GM12878 (cell line): ENCODE results near the gene HEBP2. TPM values are rescaled to one million over a fixed set of nuclear protein-coding genes. Genes with fewer than 3 reads are reported as not detected.

Experiments
- CTCF ChIP-seq, 3 experiments: IDR thresholded peaks in 2 of 3; conservative IDR thresholded peaks in 1 of 3; 2 replicates each; pipeline ENCODE4 v1.5.1; 2011; ENCODE audit warnings: low read depth in 3 of 3, low read length in 3 of 3, mild to moderate bottlenecking in 3 of 3, control low read depth in 2 of 3, moderate library complexity in 2 of 3, inconsistent platforms in 1 of 3, mixed read lengths in 1 of 3; ENCODE audit not compliant: control insufficient read depth in 2 of 3, insufficient read depth in 1 of 3; ENCODE audit errors: extremely low read depth in 1 of 3
- IRF5 ChIP-seq: fragments of 450-650 bp; IDR thresholded peaks from 2 replicates; pipeline ENCODE4 v1.6.1; 2017; ENCODE audit warnings: borderline replicate concordance
- KDM1A ChIP-seq: fragments of 200-600 bp; sonication (generic); IDR thresholded peaks from 2 replicates; pipeline ENCODE4 v1.6.1; 2016; ENCODE audit warnings: borderline replicate concordance
- MLLT1 ChIP-seq: fragments of 450-650 bp; IDR thresholded peaks from 2 replicates; pipeline ENCODE4 v1.6.1; 2016; ENCODE audit warnings: mild to moderate bottlenecking
- PAX5 ChIP-seq: IDR thresholded peaks from 2 replicates; pipeline ENCODE4 v1.6.1; 2011; ENCODE audit warnings: low read depth, low read length, borderline replicate concordance
- SKIL ChIP-seq: fragments of 450-650 bp; IDR thresholded peaks from 2 replicates; pipeline ENCODE4 v1.6.1; 2017; ENCODE audit warnings: mild to moderate bottlenecking, low read depth, inconsistent platforms; ENCODE audit not compliant: poor library complexity, severe bottlenecking
- SRF ChIP-seq, 2 experiments: IDR thresholded peaks; 2 replicates each; pipeline ENCODE4 v1.6.1; 2011; ENCODE audit warnings: low read depth in 2 of 2, low read length in 2 of 2, mild to moderate bottlenecking in 1 of 2, moderate library complexity in 1 of 2
- polyA plus RNA-seq, 11 experiments: library from polyadenylated mRNA; depleted of rRNA in 4 of 11; unstranded in 6 of 11; stranded (reverse) in 5 of 11; fragments of >200 nt; fragmentation: Nextera tagmentation in 4 of 11; fragmentation: Illumina TruSeq in 1 of 11; extraction: Ambion mirVana in 4 of 11; extraction: Trizol in 1 of 11; gene quantifications; 1 replicate in 1 of 11; 2 replicates in 10 of 11; pipeline versions ENCODE4 v1.2.1 to v1.2.3, GENCODE V29; 2011 to 2016; ENCODE audit warnings: inconsistent platforms in 2 of 11, missing spikeins in 2 of 11, low read depth in 1 of 11
- total RNA-seq, 4 experiments: library from RNA; depleted of rRNA in 3 of 4; stranded (reverse); fragments of >200 nt in 3 of 4; fragmentation: Illumina TruSeq in 1 of 4; extraction: Trizol in 1 of 4; gene quantifications; 2 replicates each; pipeline versions ENCODE4 v1.2.1 to v1.2.3, GENCODE V29; 2013 to 2021

Gene HEBP2
- total and polyA plus RNA-seq, 10 of the 15 experiments (the other 5 are each of a cell fraction or from before 2014, with no cell fraction given), result 3.8 to 41.8 (median 16.9) TPM

DNA sequence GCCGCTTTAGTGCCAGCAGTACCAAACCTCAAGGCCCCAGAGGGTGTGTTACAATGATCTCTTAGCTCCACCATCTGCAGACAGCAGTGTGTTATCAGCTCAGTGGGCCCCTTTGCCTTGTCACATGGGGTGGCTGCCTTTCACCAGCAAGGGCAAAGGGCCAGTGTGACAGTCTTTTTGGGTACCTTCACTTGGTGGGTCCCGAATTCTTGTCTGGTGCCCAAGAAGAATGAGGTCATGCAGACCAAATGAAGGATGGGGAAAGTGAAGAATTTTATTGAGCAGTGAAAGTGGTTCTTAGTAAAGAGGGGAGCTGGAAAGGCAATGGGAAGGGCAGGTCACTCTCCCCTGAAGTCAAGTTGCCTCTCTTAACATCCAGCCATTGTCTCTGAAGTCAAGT lies 29.2 kb upstream of the HEBP2 start (continued):
- no peak for TF ChIP-seq MLLT1
- TF ChIP-seq CTCF (IDR thresholded peaks at IDR 0.05 in 2 of 3, conservative IDR thresholded peaks at IDR 0.05 in 1 of 3; ENCODE audit: control insufficient read depth in 2 of 3, extremely low read depth in 1 of 3, insufficient read depth in 1 of 3, low read depth in 3 of 3, low read length in 3 of 3), result no peak
- no peak for TF ChIP-seq PAX5
- no peak for TF ChIP-seq IRF5
- no peak for TF ChIP-seq SKIL
- no peak for TF ChIP-seq SRF (IDR thresholded peaks at IDR 0.05; ENCODE audit: low read depth in 2 of 2, low read length in 2 of 2)
- no peak for TF ChIP-seq KDM1A
- TF ChIP-seq, all 136 proteins: peak for 0
